Trophoblast cell (in vitro differentiated cells and primary cell): Measurements from ENCODE around the gene TUBB3.

Experiments used
- DNase-seq, 2 donors: peaks; one replicate each; pipeline ENCODE4 v3.0.0-alpha.2; 2016
- H2AFZ ChIP-seq: 2 replicates; pipeline ENCODE4 v1.6.1; 2013; ENCODE audit warnings: low read length, moderate library complexity, mild to moderate bottlenecking; ENCODE audit not compliant: insufficient read depth, poor library complexity
- H2AK5ac ChIP-seq: 2 replicates; pipeline ENCODE4 v1.6.1; 2013; ENCODE audit warnings: mild to moderate bottlenecking, low read length
- H2BK120ac ChIP-seq: 2 replicates; pipeline ENCODE4 v1.6.1; 2013; ENCODE audit warnings: low read length, mild to moderate bottlenecking, moderate library complexity; ENCODE audit not compliant: insufficient read depth, poor library complexity
- H2BK12ac ChIP-seq: 2 replicates; pipeline ENCODE4 v1.6.1; 2013; ENCODE audit warnings: mild to moderate bottlenecking, low read length, moderate library complexity
- H2BK5ac ChIP-seq: 2 replicates; pipeline ENCODE4 v1.6.1; 2013; ENCODE audit warnings: low read length, low read depth, moderate library complexity, mild to moderate bottlenecking; ENCODE audit not compliant: poor library complexity
- H3K14ac ChIP-seq: 2 replicates; pipeline ENCODE4 v1.6.1; 2013; ENCODE audit warnings: mild to moderate bottlenecking, low read length
- H3K18ac ChIP-seq: 2 replicates; pipeline ENCODE4 v1.6.1; 2013; ENCODE audit warnings: mild to moderate bottlenecking, low read length
- H3K23ac ChIP-seq: 2 replicates; pipeline ENCODE4 v1.6.1; 2013; ENCODE audit warnings: low read length
- H3K27ac ChIP-seq: 2 replicates; pipeline ENCODE4 v1.5.1; 2013; ENCODE audit warnings: low read depth, mild to moderate bottlenecking, inconsistent platforms, low read length, moderate library complexity
- H3K27me3 ChIP-seq: 2 replicates; pipeline ENCODE4 v1.6.1; 2013; ENCODE audit warnings: inconsistent platforms, mild to moderate bottlenecking, low read length, moderate library complexity; ENCODE audit not compliant: insufficient read depth
- H3K36me3 ChIP-seq, 2 experiments: 1 replicate in 1 of 2; 2 replicates in 1 of 2; pipeline ENCODE4 v1.6.1; 2013; ENCODE audit warnings: low read length in 2 of 2, mild to moderate bottlenecking in 2 of 2, moderate library complexity in 1 of 2; ENCODE audit not compliant: insufficient read depth in 2 of 2, control insufficient read depth in 1 of 2
- H3K4ac ChIP-seq: 2 replicates; pipeline ENCODE4 v1.6.1; 2013; ENCODE audit warnings: low read depth, mild to moderate bottlenecking, low read length, moderate library complexity
- H3K4me1 ChIP-seq, 2 experiments: 1 replicate in 1 of 2; 2 replicates in 1 of 2; pipeline ENCODE4 v1.6.1; 2013; ENCODE audit warnings: low read length in 2 of 2, mild to moderate bottlenecking in 2 of 2, moderate library complexity in 1 of 2; ENCODE audit not compliant: insufficient read depth in 2 of 2, control insufficient read depth in 1 of 2
- H3K4me2 ChIP-seq: 2 replicates; pipeline ENCODE4 v1.6.1; 2013; ENCODE audit warnings: inconsistent platforms, mild to moderate bottlenecking, low read length, moderate library complexity
- H3K4me3 ChIP-seq: 2 replicates; pipeline ENCODE4 v1.5.1; 2013; ENCODE audit warnings: mild to moderate bottlenecking, low read depth, low read length, inconsistent platforms
- H3K79me1 ChIP-seq: one replicate; pipeline ENCODE4 v1.6.1; 2013; ENCODE audit warnings: low read length
- H3K79me2 ChIP-seq: 2 replicates; pipeline ENCODE4 v1.6.1; 2013; ENCODE audit warnings: low read length, mild to moderate bottlenecking; ENCODE audit not compliant: control insufficient read depth, insufficient read depth, poor library complexity
- H3K9ac ChIP-seq: 2 replicates; pipeline ENCODE4 v1.6.1; 2013; ENCODE audit warnings: mild to moderate bottlenecking, low read length
- H3K9me3 ChIP-seq: 2 replicates; pipeline ENCODE4 v1.6.1; 2013; ENCODE audit warnings: low read depth, mild to moderate bottlenecking, control low read depth, inconsistent platforms, low read length; ENCODE audit not compliant: insufficient read depth
- H4K12ac ChIP-seq: 2 replicates; pipeline ENCODE4 v1.6.1; 2013; ENCODE audit warnings: low read depth, mild to moderate bottlenecking, low read length, moderate library complexity
- H4K8ac ChIP-seq: 2 replicates; pipeline ENCODE4 v1.6.1; 2013; ENCODE audit warnings: low read depth, mild to moderate bottlenecking, low read length, moderate library complexity
- H4K91ac ChIP-seq: one replicate; pipeline ENCODE4 v1.6.1; 2013; ENCODE audit warnings: low read depth, mild to moderate bottlenecking, low read length, moderate library complexity
- WGBS: extraction: QIAGEN DNeasy Blood & Tissue Kit; methylation state at CpG from one replicate; pipeline ENCODE4 v1.1.7; 2013; ENCODE audit warnings: missing lambda C conversion rate; ENCODE audit not compliant: insufficient read length, insufficient coverage; ENCODE audit errors: extremely low coverage; 5-methylcytosine and 5-hydroxymethylcytosine counted together

The TUBB3 gene

GRCh38 chr16:89936508-89936907 lies 13.4 kb downstream of the TUBB3 start:
- no CpG with 5 or more reads among the region's 14 CpGs for WGBS
- no peak overlapping the region for H3K18ac ChIP-seq

GRCh38 chr16:89936981-89937380 lies 13.8 kb downstream of the TUBB3 start:
- no peak overlapping the region for H4K12ac ChIP-seq
- H3K4me1 ChIP-seq, result peaks cover 0 to 3% of the 10 kb centered on the region in 2 experiments
- no peak overlapping the region for H2BK12ac ChIP-seq
- H3K4ac ChIP-seq, result no peak overlapping the region
- no peak overlapping the region for H2BK120ac ChIP-seq
- H3K79me2 ChIP-seq, result no peaks in the 10 kb centered on the region
- H3K27me3 ChIP-seq, result no peaks in the 10 kb centered on the region
- no peak overlapping the region for H2AK5ac ChIP-seq
- no peak overlapping the region for H4K8ac ChIP-seq
- no CpG with 5 or more reads among the region's 20 CpGs for WGBS
- H3K4me3 ChIP-seq, result no peak overlapping the region
- H4K91ac ChIP-seq, result no peak overlapping the region
- H3K27ac ChIP-seq, result no peak overlapping the region
- H3K14ac ChIP-seq, result no peak overlapping the region
- no peak overlapping the region for H3K4me2 ChIP-seq
- H3K23ac ChIP-seq, result no peak overlapping the region
- no peak overlapping the region for H3K9ac ChIP-seq
- no peak overlapping the region for H2BK5ac ChIP-seq
- no peaks in the 10 kb centered on the region for H3K9me3 ChIP-seq
- H2AFZ ChIP-seq, result no peak overlapping the region
- no peak overlapping the region for H3K18ac ChIP-seq
- H3K79me1 ChIP-seq, result no peaks in the 10 kb centered on the region
- DNase-seq, result no peak
- H3K36me3 ChIP-seq, result peaks cover 42 to 48% of the 10 kb centered on the region in 2 experiments

More at GRCh38 chr16:89936508-89936907, 13.4 kb downstream of the TUBB3 start:
- Histone ChIP-seq H3K79me1 (no peaks in the 10 kb centered on the region), H3K4me1 (peaks cover 0 to 3% of the 10 kb centered on the region in 2 experiments), H4K12ac (no peak overlapping the region), H3K79me2 (no peaks in the 10 kb centered on the region), H3K4me2 (no peak overlapping the region), H2BK5ac (no peak overlapping the region), H2AFZ (no peak overlapping the region), H2AK5ac (no peak overlapping the region), H3K27me3 (no peaks in the 10 kb centered on the region), H3K4ac (no peak overlapping the region), H3K23ac (no peak overlapping the region), H4K91ac (no peak overlapping the region), H3K36me3 (peaks cover 47 to 53% of the 10 kb centered on the region in 2 experiments), H2BK12ac (no peak overlapping the region), H3K14ac (no peak overlapping the region), H4K8ac (no peak overlapping the region), H3K9me3 (no peaks in the 10 kb centered on the region), H3K9ac (no peak overlapping the region), H2BK120ac (no peak overlapping the region), H3K4me3 (no peak overlapping the region), H3K27ac (no peak overlapping the region)
- no peak for DNase-seq

- Histone ChIP-seq H3K79me2 (no peaks in the 10 kb centered on the region), H3K4me2 (no peak overlapping the region), H3K79me1 (no peaks in the 10 kb centered on the region), H3K23ac (no peak overlapping the region), H3K36me3 (peaks cover 29 to 35% of the 10 kb centered on the region in 2 experiments), H3K27ac (no peak overlapping the region), H2AK5ac (no peak overlapping the region), H3K9me3 (no peaks in the 10 kb centered on the region), H3K27me3 (no peaks in the 10 kb centered on the region), H2BK12ac (no peak overlapping the region), H4K91ac (no peak overlapping the region), H4K12ac (no peak overlapping the region), H2BK5ac (no peak overlapping the region), H3K9ac (no peak overlapping the region), H3K4me3 (no peak overlapping the region), H3K14ac (no peak overlapping the region), H3K4me1 (peaks cover 0 to 3% of the 10 kb centered on the region in 2 experiments), H4K8ac (no peak overlapping the region), H2BK120ac (no peak overlapping the region), H3K18ac (no peak overlapping the region), H2AFZ (no peak overlapping the region), H3K4ac (no peak overlapping the region)
- no CpG with 5 or more reads among the region's 21 CpGs for WGBS
- no peak for DNase-seq
These were observed 15.2 kb downstream of the TUBB3 start for GRCh38 chr16:89938175-89938885.

GRCh38 chr16:89944773-89945172 lies 21.6 kb downstream of the TUBB3 start:
- no peak overlapping the region for H2BK120ac ChIP-seq
- no peaks in the 10 kb centered on the region for H3K79me2 ChIP-seq
- no peak overlapping the region for H3K4ac ChIP-seq
- peaks cover 4% of the 10 kb centered on the region for H3K9me3 ChIP-seq
- H3K4me1 ChIP-seq, result peaks cover 2 to 13% of the 10 kb centered on the region in 2 experiments
- no peak overlapping the region for H2BK5ac ChIP-seq
- peaks cover 6% of the 10 kb centered on the region for H3K27me3 ChIP-seq
- no peak overlapping the region for H3K9ac ChIP-seq
- no peak overlapping the region for H3K4me2 ChIP-seq
- H2AK5ac ChIP-seq, result no peak overlapping the region
- no peak overlapping the region for H4K8ac ChIP-seq
- H4K12ac ChIP-seq, result no peak overlapping the region
- no peak overlapping the region for H3K14ac ChIP-seq
- no peak overlapping the region for H2AFZ ChIP-seq
- H3K4me3 ChIP-seq, result no peak overlapping the region
- H4K91ac ChIP-seq, result no peak overlapping the region
- H2BK12ac ChIP-seq, result no peak overlapping the region
- H3K27ac ChIP-seq, result no peak overlapping the region
- no peak for DNase-seq
- no peak overlapping the region for H3K18ac ChIP-seq
- H3K23ac ChIP-seq, result no peak overlapping the region
- H3K36me3 ChIP-seq, result no peaks in the 10 kb centered on the region
- WGBS, result no CpG with 5 or more reads among the region's 5 CpGs
- no peaks in the 10 kb centered on the region for H3K79me1 ChIP-seq
